ENCODE data around the gene AIPL1.

Gene AIPL1

GRCh38 chr17:6437956-6438355, 3.0 kb upstream of the AIPL1 start:
- Histone ChIP-seq H3K9ac (ENCODE audit: low read length) (no peak overlapping the region), H2AFZ (ENCODE audit: low read length) (no peak overlapping the region), H3K4me3 (ENCODE audit: low read depth, low read length, poor library complexity, severe bottlenecking) (no peak overlapping the region), H3K27me3 (ENCODE audit: insufficient read depth, low read length) (no peaks in the 10 kb centered on the region), H3K9me2 (ENCODE audit: low read depth, low read length) (no peaks in the 10 kb centered on the region), H3K4me2 (ENCODE audit: low read length) (no peak overlapping the region), H3F3A (ENCODE audit: insufficient read depth, low read length) (no peaks in the 10 kb centered on the region), H4K20me1 (ENCODE audit: insufficient read depth, low read length) (no peaks in the 10 kb centered on the region), H3K79me2 (ENCODE audit: insufficient read depth, low read length) (no peaks in the 10 kb centered on the region), H3K36me3 (ENCODE audit: insufficient read depth, low read length) (no peaks in the 10 kb centered on the region), H3K9me3 (ENCODE audit: low read length) (no peaks in the 10 kb centered on the region), H3K4me1 (ENCODE audit: insufficient read depth, low read length, severe bottlenecking) (no peaks in the 10 kb centered on the region), H3K27ac (ENCODE audit: low read depth, low read length, poor library complexity, severe bottlenecking) (no peak overlapping the region)
- TF ChIP-seq CTCF (IDR thresholded peaks at IDR 0.05; ENCODE audit: low read length): no peak
- no peak for TF ChIP-seq EZH2 (IDR thresholded peaks at IDR 0.05; ENCODE audit: borderline replicate concordance, low read length)

- Histone ChIP-seq H2AFZ (ENCODE audit: low read length) (no peak overlapping the region), H3K27ac (ENCODE audit: low read depth, low read length, poor library complexity, severe bottlenecking) (no peak overlapping the region), H3K79me2 (ENCODE audit: insufficient read depth, low read length) (no peaks in the 10 kb centered on the region), H3K4me3 (ENCODE audit: low read depth, low read length, poor library complexity, severe bottlenecking) (no peak overlapping the region), H3K36me3 (ENCODE audit: insufficient read depth, low read length) (no peaks in the 10 kb centered on the region), H3K9me2 (ENCODE audit: low read depth, low read length) (no peaks in the 10 kb centered on the region), H3K9me3 (ENCODE audit: low read length) (no peaks in the 10 kb centered on the region), H4K20me1 (ENCODE audit: insufficient read depth, low read length) (no peaks in the 10 kb centered on the region), H3K4me2 (ENCODE audit: low read length) (no peak overlapping the region), H3F3A (ENCODE audit: insufficient read depth, low read length) (no peaks in the 10 kb centered on the region), H3K9ac (ENCODE audit: low read length) (no peak overlapping the region), H3K4me1 (ENCODE audit: insufficient read depth, low read length, severe bottlenecking) (no peaks in the 10 kb centered on the region), H3K27me3 (ENCODE audit: insufficient read depth, low read length) (no peaks in the 10 kb centered on the region)
- TF ChIP-seq CTCF (IDR thresholded peaks at IDR 0.05; ENCODE audit: low read length) (no peak), EZH2 (IDR thresholded peaks at IDR 0.05; ENCODE audit: borderline replicate concordance, low read length) (no peak)
Measured at GRCh38 chr17:6437466-6437865, 2.5 kb upstream of the AIPL1 start.

- H3K4me2 ChIP-seq (ENCODE audit: low read length): no peak overlapping the region
Measured at GRCh38 chr17:6435968-6436367, 1.0 kb upstream of the AIPL1 start.

More at GRCh38 chr17:6435968-6436367, 1.0 kb upstream of the AIPL1 start:
- TF ChIP-seq EZH2 (IDR thresholded peaks at IDR 0.05; ENCODE audit: borderline replicate concordance, low read length) (no peak), CTCF (IDR thresholded peaks at IDR 0.05; ENCODE audit: low read length) (peak; percentile 69)
- no peak overlapping the region for H3K4me3 ChIP-seq (ENCODE audit: low read depth, low read length, poor library complexity, severe bottlenecking)
- no peaks in the 10 kb centered on the region for H3F3A ChIP-seq (ENCODE audit: insufficient read depth, low read length)
- no peak overlapping the region for H3K9ac ChIP-seq (ENCODE audit: low read length)
- no peaks in the 10 kb centered on the region for H3K27me3 ChIP-seq (ENCODE audit: insufficient read depth, low read length)
- no peaks in the 10 kb centered on the region for H3K9me2 ChIP-seq (ENCODE audit: low read depth, low read length)
- H2AFZ ChIP-seq (ENCODE audit: low read length): no peak overlapping the region
- H3K27ac ChIP-seq (ENCODE audit: low read depth, low read length, poor library complexity, severe bottlenecking): no peak overlapping the region
- no peaks in the 10 kb centered on the region for H3K36me3 ChIP-seq (ENCODE audit: insufficient read depth, low read length)
- no peaks in the 10 kb centered on the region for H3K4me1 ChIP-seq (ENCODE audit: insufficient read depth, low read length, severe bottlenecking)
- H3K79me2 ChIP-seq (ENCODE audit: insufficient read depth, low read length): no peaks in the 10 kb centered on the region
- H4K20me1 ChIP-seq (ENCODE audit: insufficient read depth, low read length): no peaks in the 10 kb centered on the region
- no peaks in the 10 kb centered on the region for H3K9me3 ChIP-seq (ENCODE audit: low read length)

Data from OCI-LY1 (cell line).